ENCODE results near the gene CADPS2.

CADPS2 gene

GRCh38 chr7:122602800-122603199 lies 283.5 kb downstream of the CADPS2 start:
- no peak for DNase-seq (ENCODE audit: low read depth in 2 of 2)

- no peak for DNase-seq (ENCODE audit: low read depth in 2 of 2)
Observed at GRCh38 chr7:122600630-122601029, 285.6 kb downstream of the CADPS2 start.

GRCh38 chr7:122600042-122600441 lies 286.2 kb downstream of the CADPS2 start:
- no peak for DNase-seq (ENCODE audit: low read depth in 2 of 2)

- DNase-seq (ENCODE audit: low read depth in 2 of 2): no peak
Observed at GRCh38 chr7:122597277-122597676, 289.0 kb downstream of the CADPS2 start.

- no peak for DNase-seq (ENCODE audit: low read depth in 2 of 2)
Observed at GRCh38 chr7:122595885-122596284, 290.4 kb downstream of the CADPS2 start.

GRCh38 chr7:122588621-122589020 lies 297.6 kb downstream of the CADPS2 start:
- no peak for DNase-seq (ENCODE audit: low read depth in 2 of 2)

- no peak for DNase-seq (ENCODE audit: low read depth in 2 of 2)
Observed at GRCh38 chr7:122584676-122585251, 301.5 kb downstream of the CADPS2 start.

- DNase-seq (ENCODE audit: low read depth in 2 of 2): no peak
Observed at GRCh38 chr7:122578350-122578749, 307.9 kb downstream of the CADPS2 start.

GRCh38 chr7:122577449-122578003 lies 308.7 kb downstream of the CADPS2 start:
- DNase-seq (ENCODE audit: low read depth in 2 of 2): no peak

GRCh38 chr7:122572706-122573105 lies 313.6 kb downstream of the CADPS2 start:
- no peak for DNase-seq (ENCODE audit: low read depth in 2 of 2)

- no peak for DNase-seq (ENCODE audit: low read depth in 2 of 2)
Observed at GRCh38 chr7:122561326-122561725, 324.9 kb downstream of the CADPS2 start.

GRCh38 chr7:122556873-122557542 lies 329.3 kb downstream of the CADPS2 start:
- no peak for DNase-seq (ENCODE audit: low read depth in 2 of 2)

GRCh38 chr7:122556219-122556618 lies 330.0 kb downstream of the CADPS2 start:
- DNase-seq (ENCODE audit: low read depth in 2 of 2): no peak

GRCh38 chr7:122553761-122554160 lies 332.5 kb downstream of the CADPS2 start:
- no peak for DNase-seq (ENCODE audit: low read depth in 2 of 2)

GRCh38 chr7:122552769-122553168 lies 333.5 kb downstream of the CADPS2 start:
- no peak for DNase-seq (ENCODE audit: low read depth in 2 of 2)

GRCh38 chr7:122550545-122550944 lies 335.7 kb downstream of the CADPS2 start:
- DNase-seq (ENCODE audit: low read depth in 2 of 2): no peak

GRCh38 chr7:122549578-122549977 lies 336.7 kb downstream of the CADPS2 start:
- no peak for DNase-seq (ENCODE audit: low read depth in 2 of 2)

- no peak for DNase-seq (ENCODE audit: low read depth in 2 of 2)
Observed at GRCh38 chr7:122546496-122546895, 339.8 kb downstream of the CADPS2 start.

GRCh38 chr7:122544463-122544862 lies 341.8 kb downstream of the CADPS2 start:
- no peak for DNase-seq (ENCODE audit: low read depth in 2 of 2)

- no peak for DNase-seq (ENCODE audit: low read depth in 2 of 2)
Observed at GRCh38 chr7:122543891-122544290, 342.4 kb downstream of the CADPS2 start.

GRCh38 chr7:122543166-122543565 lies 343.1 kb downstream of the CADPS2 start:
- DNase-seq (ENCODE audit: low read depth in 2 of 2): no peak

GRCh38 chr7:122535086-122535485 lies 351.2 kb downstream of the CADPS2 start:
- DNase-seq (ENCODE audit: low read depth in 2 of 2): no peak
